SU-DHL-6 (cell line): Measurements from ENCODE around the gene ERCC4.

Source experiments
- H2AFZ ChIP-seq: fragments of 200-600 bp; sonication (generic); 2 replicates; pipeline ENCODE4 v1.6.1; 2014; ENCODE audit warnings: low read depth, mild to moderate bottlenecking, moderate library complexity, mixed read lengths, antibody characterized with exemption, low read length; ENCODE audit not compliant: severe bottlenecking
- H3F3A ChIP-seq: fragments of 200-600 bp; shearing (Covaris generic); 2 replicates; pipeline ENCODE4 v1.6.0; 2016; ENCODE audit warnings: antibody characterized with exemption, mild to moderate bottlenecking; ENCODE audit not compliant: insufficient read depth
- H3K27ac ChIP-seq: fragments of 200-600 bp; sonication (generic); 2 replicates; pipeline ENCODE4 v1.5.1; 2016; ENCODE audit warnings: low read depth, mild to moderate bottlenecking, low read length, moderate library complexity, mixed read lengths
- H3K27me3 ChIP-seq: fragments of 200-600 bp; sonication (generic), shearing (Covaris generic); 2 replicates; pipeline ENCODE4 v1.6.0; 2014; ENCODE audit warnings: mild to moderate bottlenecking, low read length
- H3K36me3 ChIP-seq: fragments of 200-600 bp; sonication (generic); 2 replicates; pipeline ENCODE4 v1.6.1; 2014; ENCODE audit warnings: mild to moderate bottlenecking, low read length, mixed read lengths
- H3K4me2 ChIP-seq: fragments of 300-600, 200-600 bp; shearing (Covaris generic), sonication (generic); 2 replicates; pipeline ENCODE4 v1.6.0; 2014; ENCODE audit warnings: low read length, low read depth, mild to moderate bottlenecking; ENCODE audit not compliant: poor library complexity, severe bottlenecking
- H3K4me3 ChIP-seq: fragments of 200-600 bp; sonication (generic); 2 replicates; pipeline ENCODE4 v1.5.1; 2014; ENCODE audit warnings: antibody characterized with exemption, low read length, mild to moderate bottlenecking, mixed read lengths; ENCODE audit not compliant: insufficient read depth, poor library complexity, severe bottlenecking
- H3K79me2 ChIP-seq: fragments of 200-600 bp; sonication (generic); 2 replicates; pipeline ENCODE4 v1.6.1; 2014; ENCODE audit warnings: mild to moderate bottlenecking, low read length, moderate library complexity; ENCODE audit not compliant: insufficient read depth
- H3K9ac ChIP-seq: fragments of 200-600 bp; sonication (generic); 2 replicates; pipeline ENCODE4 v1.7.0; 2014; ENCODE audit warnings: mild to moderate bottlenecking, low read length
- H3K9me2 ChIP-seq: fragments of 200-600 bp; sonication (generic); replicated peaks from 2 replicates; pipeline ENCODE4 v1.6.1; 2014; ENCODE audit warnings: low read length; ENCODE audit not compliant: insufficient read depth
- H3K9me3 ChIP-seq: fragments of 200-600 bp; sonication (generic); 2 replicates; pipeline ENCODE4 v1.6.1; 2014; ENCODE audit warnings: low read length, mixed read lengths; ENCODE audit not compliant: insufficient read depth
- H4K20me1 ChIP-seq: fragments of 200-600 bp; sonication (generic); 2 replicates; pipeline ENCODE4 v1.6.1; 2014; ENCODE audit warnings: low read depth, mild to moderate bottlenecking, antibody characterized with exemption, low read length, moderate library complexity, mixed read lengths
- EZH2phosphoT487 ChIP-seq: fragments of 200-600 bp; sonication (generic), shearing (Covaris generic); conservative IDR thresholded peaks from 2 replicates; pipeline ENCODE4 v1.6.1; 2018; ENCODE audit warnings: mild to moderate bottlenecking, antibody characterized with exemption, low read length, moderate library complexity, mixed read lengths
- TF ChIP-seq, protein P1 (sequence below): fragments of 200-600 bp; sonication (generic); IDR thresholded peaks from one replicate; pipeline ENCODE4 v1.5.1; 2017; ENCODE audit warnings: antibody characterized with exemption, mild to moderate bottlenecking, low read length, moderate library complexity; ENCODE audit not compliant: insufficient read depth, poor library complexity, severe bottlenecking

The ERCC4 gene

DNA sequence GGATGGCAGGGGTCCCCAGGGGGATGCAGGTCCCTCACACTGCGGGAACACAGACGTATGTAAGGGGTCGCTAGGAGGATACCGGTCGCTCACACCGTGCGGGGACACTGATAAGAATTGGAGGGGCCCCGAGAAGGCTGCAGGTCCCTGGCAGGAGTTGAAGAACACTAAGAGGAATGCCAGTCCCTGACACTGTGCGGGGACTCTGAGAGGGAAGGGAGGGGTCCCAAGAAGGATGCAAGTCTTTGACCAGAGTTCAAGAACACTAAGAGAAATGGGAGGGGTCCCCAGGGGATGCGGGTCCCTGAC, 510 bp downstream of the ERCC4 start:
- Histone ChIP-seq H2AFZ (peak overlapping the region; percentile 93), H3K4me3 (peak overlapping the region; percentile 89), H3K9ac (peak overlapping the region; percentile 91), H4K20me1 (no peaks in the 10 kb centered on the region), H3K27ac (no peak overlapping the region), H3K79me2 (peaks cover 9% of the 10 kb centered on the region; the same call in 1 of the 2 replicates), H3K4me2 (peak overlapping the region; percentile 72), H3K9me2 (no peaks in the 10 kb centered on the region), H3K27me3 (no peaks in the 10 kb centered on the region), H3K36me3 (no peaks in the 10 kb centered on the region; the same call in 1 of the 2 replicates), H3F3A (peaks cover 18% of the 10 kb centered on the region), H3K9me3 (no peaks in the 10 kb centered on the region)
- TF ChIP-seq EZH2phosphoT487, result no peak
- TF ChIP-seq, protein P1, sequence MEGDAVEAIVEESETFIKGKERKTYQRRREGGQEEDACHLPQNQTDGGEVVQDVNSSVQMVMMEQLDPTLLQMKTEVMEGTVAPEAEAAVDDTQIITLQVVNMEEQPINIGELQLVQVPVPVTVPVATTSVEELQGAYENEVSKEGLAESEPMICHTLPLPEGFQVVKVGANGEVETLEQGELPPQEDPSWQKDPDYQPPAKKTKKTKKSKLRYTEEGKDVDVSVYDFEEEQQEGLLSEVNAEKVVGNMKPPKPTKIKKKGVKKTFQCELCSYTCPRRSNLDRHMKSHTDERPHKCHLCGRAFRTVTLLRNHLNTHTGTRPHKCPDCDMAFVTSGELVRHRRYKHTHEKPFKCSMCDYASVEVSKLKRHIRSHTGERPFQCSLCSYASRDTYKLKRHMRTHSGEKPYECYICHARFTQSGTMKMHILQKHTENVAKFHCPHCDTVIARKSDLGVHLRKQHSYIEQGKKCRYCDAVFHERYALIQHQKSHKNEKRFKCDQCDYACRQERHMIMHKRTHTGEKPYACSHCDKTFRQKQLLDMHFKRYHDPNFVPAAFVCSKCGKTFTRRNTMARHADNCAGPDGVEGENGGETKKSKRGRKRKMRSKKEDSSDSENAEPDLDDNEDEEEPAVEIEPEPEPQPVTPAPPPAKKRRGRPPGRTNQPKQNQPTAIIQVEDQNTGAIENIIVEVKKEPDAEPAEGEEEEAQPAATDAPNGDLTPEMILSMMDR, result no peak

DNA sequence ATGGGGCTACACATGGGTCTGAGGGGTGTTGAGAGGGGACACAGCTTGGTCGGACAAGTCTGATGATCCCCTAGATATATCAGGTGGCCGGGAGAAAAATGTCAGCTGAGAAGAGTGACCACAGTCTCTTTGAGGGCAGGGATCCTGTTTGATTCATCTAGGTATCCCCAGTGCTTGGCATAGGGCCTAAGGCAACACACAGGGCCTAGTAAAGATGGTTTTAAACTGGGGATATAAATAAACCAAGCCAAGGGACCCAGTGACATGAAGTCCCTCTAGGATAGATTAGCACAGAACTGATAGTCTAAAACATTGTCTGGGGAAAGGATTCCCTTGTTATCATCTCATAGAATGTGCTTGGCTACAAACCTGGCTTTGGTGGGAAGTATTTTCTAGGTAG, 1.4 kb downstream of the ERCC4 start:
- Histone ChIP-seq H3K9ac (peak overlapping the region; percentile 91), H3K9me2 (no peaks in the 10 kb centered on the region), H3F3A (peaks cover 18% of the 10 kb centered on the region), H3K36me3 (peaks cover under 1% of the 10 kb centered on the region; the same call in 1 of the 2 replicates), H3K79me2 (peaks cover 9% of the 10 kb centered on the region; the same call in 1 of the 2 replicates), H3K4me3 (no peak overlapping the region), H3K27me3 (no peaks in the 10 kb centered on the region), H3K27ac (no peak overlapping the region), H3K4me2 (peak overlapping the region; percentile 72), H3K9me3 (no peaks in the 10 kb centered on the region), H2AFZ (no peak overlapping the region), H4K20me1 (no peaks in the 10 kb centered on the region)
- no peak for TF ChIP-seq EZH2phosphoT487
- TF ChIP-seq, protein P1, result no peak

DNA sequence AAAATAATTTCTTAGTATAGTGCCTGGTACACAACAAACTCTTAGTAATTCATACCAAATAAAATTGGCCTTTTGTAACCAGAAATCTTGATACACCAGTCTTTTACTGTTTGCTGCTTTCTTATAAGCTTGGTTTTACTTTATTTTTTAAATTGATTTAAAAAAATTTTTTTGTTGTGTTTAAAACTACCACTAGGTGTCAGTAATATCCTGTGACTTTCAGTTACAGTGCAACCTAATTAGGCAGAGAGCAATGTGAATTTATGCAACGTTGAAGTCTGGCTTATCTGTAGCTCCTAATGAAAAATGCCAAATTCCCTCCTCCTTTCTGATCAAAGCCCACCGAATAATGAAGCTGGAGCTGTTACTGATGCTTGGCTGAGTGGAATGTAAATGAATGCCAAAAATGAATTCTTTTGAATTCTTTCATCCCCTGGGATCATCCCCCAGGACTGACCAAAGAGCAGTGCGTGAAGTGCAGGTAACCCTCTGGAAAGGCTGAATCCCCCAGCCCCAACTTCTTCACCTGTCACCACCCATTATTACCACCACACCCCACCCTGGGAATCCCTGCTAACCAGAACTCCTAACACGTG, 3.8 kb downstream of the ERCC4 start:
- Histone ChIP-seq H3K79me2 (peaks cover 9% of the 10 kb centered on the region; the same call in 1 of the 2 replicates), H4K20me1 (no peaks in the 10 kb centered on the region), H3K36me3 (peaks cover 7% of the 10 kb centered on the region; the same call in 1 of the 2 replicates), H3K4me2 (no peak overlapping the region), H3F3A (peaks cover 17% of the 10 kb centered on the region; the same call in 1 of the 2 replicates), H3K9ac (no peak overlapping the region), H3K27ac (no peak overlapping the region), H3K9me2 (no peaks in the 10 kb centered on the region), H3K27me3 (no peaks in the 10 kb centered on the region), H3K9me3 (no peaks in the 10 kb centered on the region), H3K4me3 (no peak overlapping the region), H2AFZ (no peak overlapping the region)
- TF ChIP-seq, protein P1, result peak; percentile 40
- no peak for TF ChIP-seq EZH2phosphoT487
